Hepatocyte (in vitro differentiated cells): ENCODE measurements around the gene TSPAN31.

Experiments used
- CTCF ChIP-seq: fragments of 200-600 bp; sonication (generic); IDR thresholded peaks from 2 replicates; pipeline ENCODE4 v1.5.1; 2016; ENCODE audit warnings: antibody characterized with exemption, mild to moderate bottlenecking; ENCODE audit not compliant: poor library complexity
- EZH2 ChIP-seq: fragments of 200-600 bp; sonication (generic); IDR thresholded peaks from 2 replicates; pipeline ENCODE4 v1.6.1; 2016; ENCODE audit warnings: antibody characterized with exemption, mild to moderate bottlenecking, borderline replicate concordance

- no peak for TF ChIP-seq EZH2
- TF ChIP-seq CTCF = no peak
Measured at GRCh38 chr12:57764662-57765002, 19.8 kb downstream of the TSPAN31 start.
